HG03025 (cell line): ENCODE data around the gene CCDC170.
A peak's percentile ranks its signal among the peaks of the same experiment; 100 is the strongest.
"Not testable (repeated sequence)": the region's sequence is repeated elsewhere in the genome, so short reads cannot be mapped to it uniquely, and the experiment has no call there.

Experiments
- ATAC-seq: cut with Tn5 transposase; IDR thresholded peaks from one replicate; pipeline ENCODE4 v1.9.1; 2021; ENCODE audit warnings: mild to moderate bottlenecking, moderate library complexity; ENCODE audit not compliant: unreplicated experiment, low FRiP score

Gene CCDC170, protein sequence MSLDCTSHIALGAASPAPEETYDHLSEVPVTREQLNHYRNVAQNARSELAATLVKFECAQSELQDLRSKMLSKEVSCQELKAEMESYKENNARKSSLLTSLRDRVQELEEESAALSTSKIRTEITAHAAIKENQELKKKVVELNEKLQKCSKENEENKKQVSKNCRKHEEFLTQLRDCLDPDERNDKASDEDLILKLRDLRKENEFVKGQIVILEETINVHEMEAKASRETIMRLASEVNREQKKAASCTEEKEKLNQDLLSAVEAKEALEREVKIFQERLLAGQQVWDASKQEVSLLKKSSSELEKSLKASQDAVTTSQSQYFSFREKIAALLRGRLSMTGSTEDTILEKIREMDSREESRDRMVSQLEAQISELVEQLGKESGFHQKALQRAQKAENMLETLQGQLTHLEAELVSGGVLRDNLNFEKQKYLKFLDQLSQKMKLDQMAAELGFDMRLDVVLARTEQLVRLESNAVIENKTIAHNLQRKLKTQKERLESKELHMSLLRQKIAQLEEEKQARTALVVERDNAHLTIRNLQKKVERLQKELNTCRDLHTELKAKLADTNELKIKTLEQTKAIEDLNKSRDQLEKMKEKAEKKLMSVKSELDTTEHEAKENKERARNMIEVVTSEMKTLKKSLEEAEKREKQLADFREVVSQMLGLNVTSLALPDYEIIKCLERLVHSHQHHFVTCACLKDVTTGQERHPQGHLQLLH

DNA sequence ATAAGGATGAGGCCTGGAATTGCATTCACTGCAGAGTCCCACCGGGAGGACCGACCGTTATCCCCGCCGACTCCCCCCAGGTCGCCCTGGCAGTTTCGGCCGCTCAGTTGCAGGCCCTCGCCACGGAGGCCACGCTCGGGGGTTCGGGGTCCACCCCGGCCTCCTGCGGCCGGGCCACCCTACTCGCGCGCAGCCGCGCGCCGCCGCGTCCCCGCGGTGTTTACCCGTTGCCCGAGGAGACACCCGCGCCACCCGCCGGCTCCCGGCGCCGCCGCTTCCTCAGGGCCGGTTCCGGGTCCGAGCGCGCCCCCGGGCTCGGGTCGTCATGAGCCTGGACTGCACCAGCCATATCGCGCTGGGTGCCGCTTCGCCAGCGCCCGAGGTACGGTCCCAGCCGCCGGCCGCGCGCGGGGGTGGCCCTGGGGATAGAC is at the start of gene CCDC170:
CCDC170 (plus strand) TSS at position 214 of the 431 bp plus-strand sequence; CDS start at position 326, 112 bp downstream.
- ATAC-seq, result no peak

DNA sequence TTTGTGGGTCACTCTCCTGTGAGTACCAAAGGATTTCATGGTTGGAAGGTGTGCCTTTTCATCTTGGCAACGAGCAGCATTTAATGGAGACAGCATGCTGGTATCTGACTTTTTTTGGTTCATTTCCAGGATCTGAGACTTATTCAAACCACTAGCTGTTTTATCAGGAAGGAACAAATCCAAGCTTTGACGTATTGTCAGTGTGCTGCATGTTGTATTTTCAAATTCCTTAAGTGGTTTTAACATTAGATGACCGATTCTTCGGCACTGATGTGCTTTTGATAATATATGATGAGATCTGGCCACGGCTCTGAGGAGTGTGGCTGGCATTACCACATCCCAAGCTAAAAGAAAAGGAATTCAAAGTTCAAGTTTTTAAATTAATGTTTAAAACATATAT is 48.3 kb upstream of the CCDC170 start:
- ATAC-seq, result no peak

DNA sequence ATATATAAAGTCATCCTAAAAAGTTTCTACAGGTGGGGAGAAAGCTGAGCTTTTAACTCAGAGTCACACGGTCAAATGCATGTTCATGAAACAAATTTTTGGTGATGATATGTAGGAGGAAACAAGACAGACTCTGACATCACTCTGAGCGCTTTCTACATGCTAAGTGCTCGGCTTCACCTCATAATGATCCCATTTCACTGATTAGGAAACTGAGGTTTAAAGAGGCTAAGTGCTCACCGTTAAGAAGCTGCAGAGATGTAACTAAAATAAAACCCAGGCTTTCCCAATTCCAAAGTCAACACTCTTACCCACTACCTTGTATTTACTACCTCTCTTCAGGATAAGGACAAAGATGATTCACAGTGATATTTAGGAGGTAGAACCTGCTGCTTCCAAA is 46.6 kb upstream of the CCDC170 start:
- ATAC-seq, result no peak

DNA sequence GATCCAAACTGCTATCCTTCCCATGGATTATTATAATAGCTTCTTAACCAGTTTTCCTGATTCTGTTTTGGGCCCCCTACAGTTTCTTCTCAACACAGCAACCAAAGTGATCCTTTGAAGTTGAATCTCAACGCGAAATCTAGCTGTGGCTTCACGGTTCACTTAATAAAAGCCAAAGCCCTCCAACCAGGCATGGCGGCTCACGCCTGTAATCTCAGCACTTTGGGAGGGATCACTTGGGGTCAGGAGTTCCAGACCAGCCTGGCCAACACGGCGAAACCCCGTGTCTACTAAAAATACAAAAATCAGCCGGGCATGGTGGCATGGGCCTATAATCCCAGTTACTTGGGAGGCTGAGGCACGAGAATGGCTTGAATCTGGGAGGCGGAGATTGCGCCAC is 45.2 kb upstream of the CCDC170 start:
- no peak for ATAC-seq

DNA sequence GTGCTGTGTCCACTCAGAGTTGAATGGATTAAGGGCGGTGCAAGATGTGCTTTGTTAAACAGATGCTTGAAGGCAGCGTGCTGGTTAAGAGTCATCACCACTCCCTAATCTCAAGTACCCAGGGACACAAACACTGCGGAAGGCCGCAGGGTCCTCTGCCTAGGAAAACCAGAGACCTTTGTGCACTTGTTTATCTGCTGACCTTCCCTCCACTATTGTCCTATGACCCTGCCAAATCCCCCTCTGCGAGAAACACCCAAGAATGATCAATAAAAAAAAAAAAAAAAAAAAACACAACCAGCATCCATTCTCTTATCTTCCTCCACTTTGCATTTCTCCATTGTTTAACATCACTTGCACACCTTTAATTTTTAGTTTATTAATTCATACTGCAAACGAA is 42.9 kb upstream of the CCDC170 start:
- not testable (repeated sequence) for ATAC-seq

DNA sequence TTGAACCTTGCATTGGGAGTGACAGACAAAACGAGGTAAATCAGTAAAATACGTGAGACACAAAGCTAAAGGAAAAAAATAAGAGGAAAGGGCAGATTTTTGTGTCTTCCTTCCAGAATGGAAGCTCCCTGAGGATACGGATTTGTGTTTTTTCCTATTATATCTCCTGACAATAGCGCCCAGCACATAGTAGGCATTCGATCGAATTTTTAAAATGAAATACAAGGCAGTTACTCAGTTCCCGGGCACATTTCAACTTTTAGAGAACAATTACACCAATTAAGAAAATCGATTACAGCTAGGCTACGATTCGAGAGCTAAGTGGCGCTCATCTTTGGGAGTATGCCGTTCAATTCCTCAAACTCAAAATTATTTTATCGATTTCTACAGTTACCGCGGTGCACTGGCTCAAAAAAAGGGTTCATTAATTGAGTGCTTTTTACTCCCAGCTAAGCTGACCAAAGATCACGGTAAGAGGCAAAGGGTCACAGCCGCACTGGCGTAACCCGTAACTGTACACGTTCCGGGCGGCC is 42.3 kb upstream of the CCDC170 start:
- ATAC-seq, result no peak

DNA sequence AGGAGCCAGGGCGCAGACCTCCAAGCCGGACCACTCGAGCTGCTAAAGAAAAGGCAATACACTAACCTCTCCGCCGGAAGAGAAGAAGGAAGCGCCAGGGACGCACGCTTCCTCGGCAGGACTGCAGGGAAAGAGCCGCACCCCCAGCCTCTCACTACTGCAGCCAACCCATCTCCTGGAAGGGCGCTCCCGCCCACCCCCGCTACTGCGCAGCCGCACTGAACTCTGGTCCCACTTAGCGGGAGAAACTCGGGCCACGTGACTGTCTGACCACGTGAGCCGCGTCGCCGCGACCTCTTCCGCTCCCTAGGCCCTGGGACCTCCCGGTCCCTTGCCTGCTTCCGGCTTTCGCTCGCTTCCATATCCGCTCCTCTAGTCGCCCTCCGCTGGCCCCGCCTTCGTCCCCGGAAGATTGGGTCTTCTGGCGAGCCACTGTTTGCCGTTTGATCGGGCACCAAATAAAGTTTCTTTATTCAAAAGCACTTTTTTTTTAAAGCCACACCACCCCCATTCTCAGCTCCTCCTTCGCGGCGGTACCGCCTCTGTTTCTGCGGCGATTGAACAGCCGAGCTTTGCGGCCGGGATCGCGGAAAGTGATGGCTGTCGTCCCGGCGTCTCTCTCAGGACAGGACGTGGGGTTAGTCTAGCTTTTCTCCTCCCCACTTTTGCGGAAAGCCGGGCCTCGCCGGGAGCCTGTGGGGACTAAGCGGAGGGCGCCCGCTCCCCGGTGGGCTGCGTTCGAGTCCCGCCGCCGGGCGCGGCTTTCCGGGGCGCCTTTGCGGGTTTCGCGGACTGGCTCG is 41.7 kb upstream of the CCDC170 start, which contains the start of gene RMND1:
RMND1 (minus strand) TSS at position 177 of the 800 bp plus-strand sequence. CDS start 6,315 bp downstream, outside the sequence.
- ATAC-seq, result peak; percentile 98

DNA sequence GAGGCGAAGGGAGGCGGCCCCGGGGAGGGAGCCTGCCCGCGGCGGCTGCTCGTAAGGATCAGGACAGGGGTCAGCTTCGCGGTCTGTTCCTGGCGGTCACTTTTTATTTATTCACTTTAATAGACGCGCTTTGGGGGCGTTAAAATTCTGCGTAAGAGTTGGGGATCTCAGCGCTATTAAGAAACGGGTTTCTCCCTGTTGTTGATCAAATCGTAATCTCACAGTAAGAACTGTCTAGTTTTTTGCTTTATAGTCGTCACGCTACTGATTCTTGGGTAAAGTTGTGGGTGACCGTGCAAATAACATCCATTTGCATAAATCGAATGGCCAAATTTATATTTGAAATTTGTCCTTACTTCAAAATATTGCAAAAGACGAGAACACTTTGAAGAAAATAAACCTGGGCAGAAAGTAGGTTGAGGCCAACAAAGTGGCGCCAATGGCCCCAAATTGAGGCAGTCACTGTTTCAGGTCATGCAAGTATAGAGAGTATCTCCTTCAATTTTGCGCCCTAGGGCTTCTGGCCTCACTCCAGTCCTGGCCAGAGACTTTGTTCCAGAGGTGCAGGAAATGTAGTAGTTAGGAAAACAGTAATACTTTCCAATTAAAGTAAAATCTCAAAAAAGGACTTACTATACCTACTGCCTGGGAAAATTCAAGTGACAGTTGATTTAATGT is 40.9 kb upstream of the CCDC170 start:
- no peak for ATAC-seq

DNA sequence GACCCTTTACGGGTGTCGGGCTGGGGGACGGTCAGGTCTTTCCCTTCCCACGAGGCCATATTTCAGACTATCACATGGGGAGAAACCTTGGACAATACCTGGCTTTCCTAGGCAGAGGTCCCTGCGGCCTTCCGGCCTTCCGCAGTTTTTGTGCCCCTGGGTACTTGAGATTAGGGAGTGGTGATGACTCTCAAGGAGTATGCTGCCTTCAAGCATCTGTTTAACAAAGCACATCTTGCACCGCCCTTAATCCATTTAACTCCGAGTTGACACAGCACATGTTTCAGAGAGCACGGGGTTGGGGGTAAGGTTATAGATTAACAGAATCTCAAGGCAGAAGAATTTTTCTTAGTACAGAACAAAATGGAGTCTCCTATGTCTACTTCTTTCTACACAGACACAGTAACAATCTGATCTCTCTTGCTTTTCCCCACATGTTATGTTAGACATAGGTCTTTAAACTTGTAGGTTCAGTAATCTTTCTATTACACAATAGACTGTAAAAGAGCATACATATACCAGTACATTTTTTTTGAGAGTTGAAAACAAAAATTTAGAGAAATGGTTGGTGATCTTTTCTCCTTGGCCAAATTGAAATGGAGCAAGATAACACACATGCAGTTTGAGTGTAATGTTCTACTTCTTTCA is 37.9 kb upstream of the CCDC170 start:
- not testable (repeated sequence) for ATAC-seq

DNA sequence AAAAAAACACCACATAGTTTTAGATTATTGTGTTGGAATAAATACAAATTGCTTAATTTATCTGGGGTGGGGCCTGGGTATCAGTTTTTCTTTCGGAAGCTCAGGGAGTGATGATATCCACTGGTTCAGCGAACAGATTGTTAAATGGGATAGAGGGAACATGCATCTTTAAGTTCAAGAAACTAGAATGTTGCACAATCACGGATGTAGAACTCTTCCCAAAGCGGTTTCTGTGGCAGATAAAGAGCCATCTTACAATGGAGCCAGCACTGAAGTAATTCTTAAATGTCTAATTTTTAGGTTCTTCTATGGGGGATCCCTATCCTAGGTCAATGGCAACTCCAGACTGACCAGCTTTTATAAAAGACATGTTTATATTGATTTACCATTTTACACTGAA is 32.1 kb upstream of the CCDC170 start:
- ATAC-seq, result no peak

DNA sequence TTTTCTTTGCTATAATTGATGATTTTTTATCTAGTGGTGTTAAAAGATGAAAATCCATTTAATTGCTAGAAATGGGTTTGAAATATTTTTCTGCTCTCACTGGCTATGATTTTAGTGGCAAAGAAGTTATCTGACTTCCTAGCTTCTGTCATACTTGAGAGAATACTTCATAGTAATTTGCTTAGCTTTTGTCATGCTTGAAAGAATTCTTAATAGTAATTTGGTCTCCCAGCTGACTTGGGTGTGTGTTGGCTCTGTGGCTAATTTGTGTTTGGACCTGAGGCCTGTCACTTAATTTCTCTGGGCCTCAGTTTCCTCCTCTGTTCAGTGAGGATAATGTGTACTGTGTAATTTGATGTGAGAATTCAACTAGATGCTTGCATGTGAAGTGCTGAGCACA is 29.1 kb upstream of the CCDC170 start:
- no peak for ATAC-seq

DNA sequence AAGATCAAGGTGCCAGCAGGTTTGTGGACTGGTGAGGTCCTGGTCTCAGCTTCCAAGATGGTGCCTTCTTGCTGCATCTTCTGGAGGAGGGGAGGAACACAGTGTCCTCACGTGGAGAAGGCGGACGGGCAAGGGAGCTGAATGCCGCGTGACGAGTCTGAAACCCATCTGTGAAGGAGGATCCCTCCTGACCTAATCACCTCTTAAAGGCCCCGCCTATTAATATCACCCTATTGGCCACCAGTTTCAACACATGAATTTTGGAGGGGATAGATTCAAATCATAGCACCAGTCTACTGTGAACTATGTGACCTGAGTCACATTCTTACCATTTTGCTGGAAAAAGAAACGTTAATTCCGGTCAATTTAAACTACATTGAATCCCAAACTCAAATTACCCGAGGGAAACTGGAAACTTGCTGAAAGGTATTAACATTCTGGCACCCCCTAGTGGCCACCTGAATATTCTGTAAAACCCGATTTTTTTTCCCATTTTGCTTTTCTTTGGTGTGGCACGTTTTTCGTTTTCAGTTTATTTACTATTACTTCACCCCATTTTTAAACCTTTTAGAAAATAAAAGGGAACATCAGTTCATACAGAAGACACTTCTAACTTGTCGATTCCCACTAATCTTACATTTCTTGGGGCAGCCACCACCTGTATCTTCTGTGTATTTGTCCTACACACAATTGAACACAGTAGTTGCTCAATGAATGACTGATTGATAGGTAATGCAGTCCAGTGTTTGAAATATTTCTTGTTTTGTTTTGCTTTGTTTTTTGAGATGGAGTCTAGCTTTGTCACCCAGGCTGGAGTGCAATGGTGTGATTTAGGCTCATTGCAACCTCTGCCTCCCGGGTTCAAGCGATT is 17.9 kb upstream of the CCDC170 start:
- no peak for ATAC-seq

DNA sequence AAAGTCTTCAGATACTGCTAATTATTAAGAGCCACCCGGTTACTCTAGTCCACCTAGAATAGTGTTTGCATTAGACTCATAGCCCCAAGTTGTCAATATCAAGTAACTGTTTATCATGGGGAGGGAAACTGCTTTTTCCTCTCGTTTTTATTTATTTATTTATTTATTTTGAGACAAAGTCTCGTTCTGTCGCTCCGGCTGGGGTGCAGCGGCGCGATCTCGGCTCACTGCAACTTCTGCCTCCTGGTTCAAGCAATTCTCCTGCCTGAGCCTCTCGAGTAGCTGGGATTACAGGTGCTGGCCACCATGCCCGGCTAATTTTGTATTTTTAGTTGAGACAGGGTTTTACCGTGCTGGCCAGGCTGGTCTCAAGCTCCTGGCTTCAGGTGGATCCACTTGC is 16.1 kb upstream of the CCDC170 start:
- ATAC-seq, result no peak

DNA sequence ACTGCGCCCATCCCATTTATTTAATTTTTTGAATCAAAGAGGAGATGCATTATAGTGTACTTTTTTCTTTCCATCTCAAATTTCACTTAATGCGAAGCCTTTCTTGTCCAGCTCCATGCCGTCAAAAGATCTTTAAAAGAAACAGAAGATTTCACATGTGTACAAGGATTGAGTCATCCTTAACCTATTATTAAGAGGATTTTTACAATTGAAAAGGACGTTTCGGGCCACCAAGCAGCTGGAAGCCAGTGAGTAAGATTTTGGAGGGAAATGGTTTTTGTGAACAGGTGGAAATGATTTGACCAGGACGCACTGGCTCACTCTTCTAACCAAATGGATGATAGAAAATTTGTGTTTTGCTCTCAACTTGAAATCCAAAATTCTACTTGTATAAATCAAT is 15.1 kb upstream of the CCDC170 start:
- no peak for ATAC-seq

DNA sequence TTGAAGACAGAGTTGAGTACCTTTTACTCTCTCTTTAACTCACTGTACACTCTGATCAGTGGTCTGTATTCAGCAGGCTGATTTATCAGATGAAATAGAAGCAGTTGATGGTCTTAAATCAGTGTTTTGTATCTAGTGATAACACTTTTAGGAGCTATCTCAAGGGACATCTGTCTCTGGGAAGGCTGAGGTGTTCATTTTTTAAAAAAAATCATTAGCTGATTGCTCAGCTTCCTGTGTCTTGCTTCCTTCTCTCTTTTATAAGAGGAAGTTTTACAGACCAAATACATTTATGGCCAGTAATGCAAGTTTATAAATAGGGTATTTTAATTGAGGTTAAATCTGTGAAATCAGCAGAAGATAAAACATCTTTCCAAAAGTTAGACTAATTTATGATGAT is 12.0 kb upstream of the CCDC170 start:
- no peak for ATAC-seq

DNA sequence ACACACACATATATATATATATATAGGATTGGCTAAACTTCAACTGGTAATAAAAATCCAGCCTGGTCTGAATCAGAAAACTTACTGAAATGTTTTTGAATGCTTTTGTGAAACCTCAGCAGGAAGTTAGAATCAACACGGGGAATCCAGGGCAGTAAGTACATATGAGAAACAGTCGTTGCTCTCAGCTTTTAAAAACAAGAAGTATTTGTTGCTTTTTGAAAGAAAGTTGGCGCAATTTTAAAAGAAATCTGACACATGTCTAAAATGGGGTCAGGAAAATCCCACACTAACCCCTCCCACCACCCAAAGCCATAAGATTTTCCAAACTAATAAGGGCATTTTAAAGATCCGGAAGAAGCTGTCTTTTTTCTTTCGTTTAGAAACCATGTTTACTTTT is 11.5 kb upstream of the CCDC170 start:
- ATAC-seq, result no peak

DNA sequence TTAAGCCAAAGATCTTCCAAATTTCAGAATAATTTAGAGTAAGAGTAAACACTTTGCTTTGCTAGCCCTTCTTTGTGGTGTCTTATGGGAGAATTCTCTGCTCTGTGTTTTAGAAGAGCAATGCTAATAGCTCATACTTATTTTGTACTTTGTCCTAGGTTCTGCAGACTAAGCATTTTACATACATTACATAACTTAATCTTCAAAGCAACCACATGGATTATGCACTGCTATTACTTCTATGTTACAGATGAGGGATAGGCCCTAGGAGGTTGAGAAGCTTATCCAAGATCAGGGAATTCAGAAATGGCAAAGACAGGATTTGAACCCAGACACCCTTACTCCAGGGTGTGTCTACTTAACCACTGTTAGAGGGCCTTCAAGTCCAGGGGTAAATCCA is 9.8 kb upstream of the CCDC170 start:
- ATAC-seq, result no peak

DNA sequence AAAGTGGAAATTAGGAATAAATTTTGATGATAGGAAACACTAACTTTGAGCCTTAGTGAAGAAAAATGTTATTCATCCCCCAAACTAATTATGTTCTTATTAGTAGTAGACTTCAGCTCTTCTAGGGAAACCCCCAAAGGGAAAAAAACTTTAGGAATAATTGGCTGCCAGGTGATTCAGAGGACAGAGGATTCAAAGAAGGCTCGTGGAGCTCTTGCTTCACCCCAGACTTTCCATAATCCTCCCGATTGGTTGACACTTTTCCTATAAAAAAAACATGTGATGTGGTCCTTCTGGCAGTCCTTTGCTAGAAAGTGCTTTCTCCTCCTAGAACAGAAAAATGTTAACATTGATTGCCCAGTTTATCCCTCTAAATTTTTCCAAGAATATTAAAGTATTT is 5.6 kb upstream of the CCDC170 start:
- no peak for ATAC-seq

DNA sequence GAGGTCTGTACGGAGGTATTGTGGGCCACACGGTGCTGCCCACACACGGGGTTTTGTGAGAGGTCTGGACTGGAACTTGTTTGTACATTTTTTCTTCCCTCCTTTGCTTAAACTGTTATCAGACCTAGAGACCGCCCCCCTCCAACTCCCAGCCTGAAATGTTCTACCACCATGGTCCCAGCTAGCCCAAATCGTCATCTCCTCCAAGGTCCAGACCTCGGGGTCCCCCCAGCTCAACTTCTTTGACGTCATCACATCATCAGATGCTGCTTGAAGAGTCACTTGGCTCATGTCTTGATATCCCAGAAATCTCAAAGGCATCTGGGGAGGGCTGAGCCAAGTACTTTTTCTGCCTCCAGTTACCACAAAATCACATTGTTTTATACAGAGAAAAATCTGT is 2.8 kb upstream of the CCDC170 start:
- no peak for ATAC-seq
